Nephron (organoid): ENCODE results near the gene DIO1.

Source experiments
- H3K27ac Mint-ChIP-seq, 3 experiments: 2 replicates each; pipeline ENCODE4 v1.8.0; 2020; ENCODE audit warnings: mixed read lengths in 3 of 3, mild to moderate bottlenecking in 2 of 3, moderate library complexity in 1 of 3
- H3K27me3 Mint-ChIP-seq: 2 replicates; pipeline ENCODE4 v1.8.0; 2021; ENCODE audit warnings: low read depth, mild to moderate bottlenecking, moderate library complexity, mixed read lengths
- H3K36me3 Mint-ChIP-seq: 2 replicates; pipeline ENCODE4 v1.8.0; 2020; ENCODE audit warnings: low read depth, mixed read lengths
- H3K4me1 Mint-ChIP-seq: 2 replicates; pipeline ENCODE4 v1.8.0; 2020; ENCODE audit warnings: mixed read lengths
- H3K4me3 Mint-ChIP-seq, 3 experiments: 2 replicates each; pipeline ENCODE4 v1.8.0; 2020; ENCODE audit warnings: mild to moderate bottlenecking in 3 of 3, mixed read lengths in 3 of 3, moderate library complexity in 2 of 3
- H3K9me3 Mint-ChIP-seq: 2 replicates; pipeline ENCODE4 v1.8.0; 2020; ENCODE audit warnings: mixed read lengths
- CTCF ChIP-seq, 3 experiments: fragments of 200-600 bp; sonication (generic); IDR thresholded peaks; one replicate each; pipeline ENCODE4 v1.5.0; 2021; ENCODE audit warnings: antibody characterized with exemption in 3 of 3; ENCODE audit not compliant: unreplicated experiment in 3 of 3

The DIO1 gene

DNA sequence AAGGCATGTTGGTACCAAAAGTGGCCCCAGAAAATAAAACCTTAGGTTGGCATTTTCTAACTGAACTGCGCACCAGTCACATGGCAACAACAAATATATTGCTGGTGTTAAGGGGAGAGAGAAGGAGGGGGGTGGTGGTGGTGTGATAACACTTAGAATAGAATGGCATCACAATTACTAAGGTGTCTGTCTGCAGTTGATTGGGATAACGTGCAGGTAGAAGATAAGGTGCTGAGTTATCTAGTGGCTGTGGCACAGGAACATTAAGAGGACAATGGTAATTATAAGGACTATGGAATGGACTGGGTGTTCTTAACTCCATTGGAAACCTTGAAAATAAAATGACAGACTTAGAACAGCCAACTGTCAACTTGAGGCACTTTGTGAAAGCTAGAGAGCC, 3.0 kb upstream of the DIO1 start:
- peak overlapping the region in 2 of 3 experiments; percentile 96 to 97 for H3K4me3 Mint-ChIP-seq
- peaks cover 11% of the 10 kb centered on the region for H3K36me3 Mint-ChIP-seq
- peak overlapping the region in 1 of 3 experiments; percentile 98 for H3K27ac Mint-ChIP-seq

DNA sequence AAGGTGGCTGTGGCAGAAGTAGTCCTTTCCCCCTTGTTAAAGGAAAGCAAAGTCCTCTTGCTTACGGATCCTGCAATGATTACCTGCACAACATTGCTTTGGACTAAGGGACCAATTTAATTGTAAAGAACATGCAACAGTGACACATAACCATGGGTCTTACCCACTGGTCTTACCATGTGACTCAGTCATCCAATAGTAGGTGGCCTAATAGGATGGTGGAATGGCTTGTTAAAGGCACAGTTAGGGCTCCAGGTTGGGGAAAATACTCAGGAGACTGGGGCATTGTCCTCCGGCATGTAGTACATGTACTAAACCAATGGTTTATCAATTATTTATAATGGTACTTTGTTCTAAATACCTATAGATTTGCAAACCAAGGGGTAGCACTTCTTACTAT, 2.3 kb upstream of the DIO1 start:
- no peak for TF ChIP-seq CTCF (IDR thresholded peaks at IDR 0.05; ENCODE audit: unreplicated experiment in 3 of 3)

More for the DNA sequence above, 3.0 kb upstream of the DIO1 start:
- H3K4me1 Mint-ChIP-seq = peaks cover 27% of the 10 kb centered on the region
- peaks cover 12% of the 10 kb centered on the region for H3K27me3 Mint-ChIP-seq
- no peak for TF ChIP-seq CTCF (IDR thresholded peaks at IDR 0.05; ENCODE audit: unreplicated experiment in 3 of 3)
- no peaks in the 10 kb centered on the region for H3K9me3 Mint-ChIP-seq

DNA sequence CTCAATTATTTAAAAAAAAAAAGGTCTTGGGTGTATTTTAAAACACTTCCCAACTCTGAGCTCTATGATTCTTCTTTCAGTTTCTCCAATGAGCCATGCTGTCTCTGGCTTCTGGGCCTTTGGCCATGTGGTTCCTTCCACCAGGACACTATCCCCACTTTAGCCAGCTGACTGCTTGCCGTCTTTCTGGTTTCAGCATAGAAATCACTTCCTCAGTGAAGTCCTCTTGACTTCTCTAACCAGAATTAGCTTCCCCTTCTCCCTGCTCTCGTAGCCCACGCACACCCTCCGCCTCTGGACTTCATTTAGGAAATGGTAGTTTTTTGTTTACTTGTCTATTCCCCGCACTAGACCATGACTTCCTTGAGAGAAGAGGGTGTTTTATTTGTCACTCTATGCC, 1.1 kb upstream of the DIO1 start:
- Mint-ChIP-seq H3K4me1 (peaks cover 37% of the 10 kb centered on the region), H3K27ac (no peak overlapping the region), H3K4me3 (no peak overlapping the region), H3K9me3 (no peaks in the 10 kb centered on the region), H3K27me3 (peaks cover 12% of the 10 kb centered on the region), H3K36me3 (peaks cover 3% of the 10 kb centered on the region)
- no peak for TF ChIP-seq CTCF (IDR thresholded peaks at IDR 0.05; ENCODE audit: unreplicated experiment in 3 of 3)

More for the DNA sequence above, 2.3 kb upstream of the DIO1 start:
- no peaks in the 10 kb centered on the region for H3K9me3 Mint-ChIP-seq
- no peak overlapping the region for H3K27ac Mint-ChIP-seq
- H3K4me3 Mint-ChIP-seq = no peak overlapping the region
- peaks cover 8% of the 10 kb centered on the region for H3K36me3 Mint-ChIP-seq
- H3K4me1 Mint-ChIP-seq = peaks cover 32% of the 10 kb centered on the region
- peaks cover 12% of the 10 kb centered on the region for H3K27me3 Mint-ChIP-seq

DNA sequence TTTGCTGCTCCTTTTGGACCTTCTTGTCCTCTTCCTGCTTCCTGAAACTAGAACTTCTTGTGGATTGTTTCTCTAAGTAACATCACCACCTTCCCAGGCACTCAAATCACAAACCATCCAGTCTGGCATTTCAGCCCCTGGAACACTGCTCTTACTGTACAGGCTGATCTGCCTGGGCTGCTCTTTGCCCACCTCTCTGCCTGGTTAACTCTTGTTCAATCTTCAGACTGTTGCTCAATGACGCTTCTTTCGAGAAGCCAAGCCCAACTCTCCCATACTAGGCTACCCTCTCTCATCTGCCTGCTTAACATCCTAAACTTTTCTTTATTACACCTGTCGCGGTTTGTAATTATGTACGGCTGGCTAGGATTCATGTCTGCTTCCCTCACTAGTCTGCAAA, 657 bp downstream of the DIO1 start:
- Mint-ChIP-seq H3K36me3 (no peaks in the 10 kb centered on the region), H3K27ac (peak overlapping the region in 1 of 3 experiments; percentile 22), H3K4me1 (peaks cover 45% of the 10 kb centered on the region), H3K27me3 (peaks cover 12% of the 10 kb centered on the region), H3K4me3 (peak overlapping the region in 2 of 3 experiments; percentile 7 to 40), H3K9me3 (no peaks in the 10 kb centered on the region)
- no peak for TF ChIP-seq CTCF (IDR thresholded peaks at IDR 0.05; ENCODE audit: unreplicated experiment in 3 of 3)

DNA sequence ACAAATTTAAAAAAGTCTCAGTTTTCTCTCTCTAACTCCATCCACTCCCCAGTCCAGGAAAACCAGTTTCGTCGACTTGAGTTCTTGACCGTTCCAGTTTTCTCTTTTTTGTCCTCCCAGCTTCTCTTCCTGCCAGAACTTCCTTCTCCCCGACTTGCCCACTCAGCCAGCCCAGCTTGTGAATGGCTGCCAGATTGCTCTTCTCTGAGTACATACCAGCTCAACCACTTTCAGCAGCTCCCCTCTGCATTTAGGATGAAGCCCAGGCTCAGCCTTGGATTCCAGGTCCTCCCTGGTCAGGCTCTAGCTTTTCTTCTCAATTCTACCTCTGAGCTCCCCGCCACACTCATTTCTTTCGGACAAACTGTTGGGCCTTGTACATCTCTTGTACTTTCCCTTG, 1.4 kb downstream of the DIO1 start:
- Mint-ChIP-seq H3K4me3 (no peak overlapping the region), H3K4me1 (peaks cover 38% of the 10 kb centered on the region), H3K9me3 (no peaks in the 10 kb centered on the region), H3K27me3 (peaks cover 12% of the 10 kb centered on the region), H3K36me3 (no peaks in the 10 kb centered on the region), H3K27ac (peak overlapping the region; percentile 1 to 40 (median 19))
- no peak for TF ChIP-seq CTCF (IDR thresholded peaks at IDR 0.05; ENCODE audit: unreplicated experiment in 3 of 3)

DNA sequence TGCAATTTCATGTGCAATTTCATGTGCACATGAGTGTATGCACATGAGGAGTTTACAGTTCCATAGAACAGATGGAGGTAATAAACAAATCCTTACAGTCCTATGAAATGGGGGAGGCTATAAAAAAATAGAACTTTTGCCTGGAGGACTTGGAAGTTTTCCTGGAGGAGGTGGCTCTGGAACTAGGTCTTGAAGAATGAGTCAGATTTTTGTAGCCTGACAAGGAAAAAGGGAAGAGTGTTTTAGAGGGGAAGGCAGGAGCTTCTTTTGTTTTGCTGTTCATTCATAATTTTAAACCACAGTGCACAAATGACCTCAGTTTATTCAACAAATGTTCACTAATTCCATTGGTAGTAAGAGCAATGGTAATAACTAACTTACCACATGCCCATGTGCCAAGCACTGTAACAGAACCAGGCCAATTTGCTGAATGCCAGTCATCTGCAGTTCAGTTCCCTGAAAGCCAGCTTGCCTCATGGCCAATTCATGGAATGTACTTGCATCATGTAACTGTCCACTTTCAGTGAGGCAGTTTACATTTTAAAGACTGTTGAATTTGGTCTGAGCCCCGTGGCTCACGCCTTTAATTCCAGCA, 2.7 kb downstream of the DIO1 start:
- Mint-ChIP-seq H3K9me3 (no peaks in the 10 kb centered on the region), H3K27ac (peak overlapping the region; percentile 57 to 84 (median 79)), H3K4me1 (peaks cover 45% of the 10 kb centered on the region), H3K4me3 (peak overlapping the region in 1 of 3 experiments; percentile 3), H3K36me3 (no peaks in the 10 kb centered on the region), H3K27me3 (peaks cover 16% of the 10 kb centered on the region)
- TF ChIP-seq CTCF (IDR thresholded peaks at IDR 0.05; ENCODE audit: unreplicated experiment in 3 of 3) = no peak
